SK-N-MC (cell line): ENCODE results near the gene WDR35.

Experiments used
- DNase-seq: peaks from one replicate; pipeline ENCODE4 v3.0.0-alpha.2; 2011; ENCODE audit warnings: low read depth, low spot score
- H3K27ac ChIP-seq: fragments of 200-600 bp; sonication (generic); 2 replicates; pipeline ENCODE4 v1.5.1; 2016; ENCODE audit warnings: mixed run types
- H3K36me3 ChIP-seq: fragments of 200-600 bp; sonication (generic); 2 replicates; pipeline ENCODE4 v1.6.1; 2017; ENCODE audit warnings: antibody characterized with exemption, low read length, mixed read lengths; ENCODE audit not compliant: insufficient read depth
- H3K4me3 ChIP-seq: fragments of 200-600 bp; sonication (generic); 2 replicates; pipeline ENCODE4 v1.5.1; 2016
- H3K9ac ChIP-seq: fragments of 200-600 bp; sonication (generic); 2 replicates; pipeline ENCODE4 v1.8.0; 2017; ENCODE audit warnings: mixed run types, mixed read lengths; ENCODE audit not compliant: insufficient read length
- H3K9me3 ChIP-seq: fragments of 200-600 bp; sonication (generic); 2 replicates; pipeline ENCODE4 v1.6.1; 2017; ENCODE audit warnings: low read depth, mild to moderate bottlenecking, antibody characterized with exemption, low read length, moderate library complexity, mixed read lengths
- EZH2 ChIP-seq: fragments of 200-600 bp; sonication (generic); IDR thresholded peaks from one replicate; pipeline ENCODE4 v1.6.1; 2017; ENCODE audit warnings: antibody characterized with exemption
- FOXP2 ChIP-seq: optimal IDR thresholded peaks from 2 replicates; pipeline ENCODE3; 2011; ENCODE audit warnings: mild to moderate bottlenecking, moderate library complexity; ENCODE audit not compliant: insufficient read depth; ENCODE audit errors: extremely low read length, control extremely low read depth
- POLR2AphosphoS5 ChIP-seq: IDR thresholded peaks from 2 replicates; pipeline ENCODE4 v1.6.1; 2012; ENCODE audit warnings: mild to moderate bottlenecking, low read depth, low read length, borderline replicate concordance

Gene WDR35

DNA sequence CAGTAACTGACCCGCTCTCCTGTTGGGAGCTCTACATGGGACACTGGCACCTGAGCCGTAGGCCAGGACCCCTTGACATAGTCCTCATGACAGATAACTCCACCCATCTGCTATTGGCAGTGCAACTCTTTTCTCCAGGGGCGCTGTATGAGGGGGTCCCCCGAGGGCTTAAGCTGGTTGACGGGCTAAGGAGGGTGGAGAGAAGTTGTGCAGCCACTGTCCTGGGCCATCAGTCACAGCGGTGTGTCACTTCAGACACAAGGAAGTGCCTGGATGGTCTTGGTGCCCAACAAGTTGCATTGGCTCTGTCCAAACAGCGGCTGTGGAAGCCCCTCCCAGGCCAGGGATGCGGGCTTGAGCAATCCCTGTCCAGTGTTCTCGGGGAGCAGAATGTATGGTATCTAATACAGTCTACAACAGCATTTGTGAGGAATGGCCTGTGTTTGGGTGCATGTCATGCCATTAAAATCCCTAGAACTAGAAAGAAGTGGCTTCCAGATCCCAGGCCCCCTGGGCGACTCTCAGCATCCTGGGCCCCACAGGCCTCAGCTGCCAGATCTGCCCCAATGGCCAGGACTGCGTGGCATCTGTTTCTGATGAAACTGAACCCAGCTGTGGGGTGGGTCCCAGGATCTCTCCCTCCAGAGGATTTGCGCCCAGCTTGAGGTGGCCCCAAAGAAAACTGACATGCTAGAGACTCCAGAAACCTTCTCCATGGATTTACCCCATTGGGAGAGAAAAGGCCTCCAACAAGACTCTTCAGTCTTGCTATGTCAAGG, 111.4 kb downstream of the WDR35 start:
- H3K9me3 ChIP-seq, result no peaks in the 10 kb centered on the region
- no peak overlapping the region for H3K27ac ChIP-seq
- no peak for DNase-seq
- no peak overlapping the region for H3K9ac ChIP-seq
- H3K36me3 ChIP-seq, result no peaks in the 10 kb centered on the region
- TF ChIP-seq EZH2 (no peak), FOXP2 (no peak), POLR2AphosphoS5 (no peak)
- no peak overlapping the region for H3K4me3 ChIP-seq

- Histone ChIP-seq H3K9me3 (no peaks in the 10 kb centered on the region), H3K27ac (no peak overlapping the region), H3K4me3 (no peak overlapping the region), H3K36me3 (no peaks in the 10 kb centered on the region), H3K9ac (no peak overlapping the region)
- TF ChIP-seq FOXP2 (no peak), EZH2 (no peak), POLR2AphosphoS5 (no peak)
- DNase-seq, result no peak
Observed at GRCh38 chr2:19876751-19877150, 113.2 kb downstream of the WDR35 start.

- no peak for DNase-seq
- Histone ChIP-seq H3K27ac (no peak overlapping the region), H3K9me3 (no peaks in the 10 kb centered on the region), H3K36me3 (no peaks in the 10 kb centered on the region), H3K4me3 (no peak overlapping the region), H3K9ac (no peak overlapping the region)
- no peak for TF ChIP-seq EZH2
- no peak for TF ChIP-seq POLR2AphosphoS5
- no peak for TF ChIP-seq FOXP2
Observed at GRCh38 chr2:19875280-19875679, 114.6 kb downstream of the WDR35 start.

DNA sequence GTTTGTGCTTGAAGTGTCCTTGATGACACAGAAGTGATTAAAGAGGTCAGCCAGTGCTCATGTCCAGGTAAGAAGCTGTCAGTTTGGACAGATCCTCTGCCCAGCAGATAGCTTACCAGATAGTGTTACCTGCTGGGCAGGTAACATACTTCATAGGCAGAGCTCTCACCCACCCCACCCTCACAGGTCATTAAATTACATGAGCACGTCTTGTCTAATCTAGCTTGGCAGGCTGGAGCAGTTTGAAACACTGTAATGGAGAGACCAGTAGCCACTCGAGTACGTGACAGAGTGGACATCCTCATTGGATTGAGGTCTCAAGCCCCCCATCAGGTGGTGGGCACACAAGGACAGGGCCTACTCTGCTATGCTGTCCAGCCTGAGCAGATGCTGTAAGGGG, 115.2 kb downstream of the WDR35 start:
- no peak overlapping the region for H3K27ac ChIP-seq
- no peak overlapping the region for H3K9ac ChIP-seq
- no peaks in the 10 kb centered on the region for H3K9me3 ChIP-seq
- DNase-seq, result no peak
- no peak overlapping the region for H3K4me3 ChIP-seq
- H3K36me3 ChIP-seq, result no peaks in the 10 kb centered on the region
- TF ChIP-seq EZH2 (no peak), POLR2AphosphoS5 (no peak), FOXP2 (no peak)

GRCh38 chr2:19873014-19873413, 116.9 kb downstream of the WDR35 start:
- H3K36me3 ChIP-seq, result no peaks in the 10 kb centered on the region
- TF ChIP-seq POLR2AphosphoS5 (no peak), FOXP2 (no peak), EZH2 (no peak)

DNA sequence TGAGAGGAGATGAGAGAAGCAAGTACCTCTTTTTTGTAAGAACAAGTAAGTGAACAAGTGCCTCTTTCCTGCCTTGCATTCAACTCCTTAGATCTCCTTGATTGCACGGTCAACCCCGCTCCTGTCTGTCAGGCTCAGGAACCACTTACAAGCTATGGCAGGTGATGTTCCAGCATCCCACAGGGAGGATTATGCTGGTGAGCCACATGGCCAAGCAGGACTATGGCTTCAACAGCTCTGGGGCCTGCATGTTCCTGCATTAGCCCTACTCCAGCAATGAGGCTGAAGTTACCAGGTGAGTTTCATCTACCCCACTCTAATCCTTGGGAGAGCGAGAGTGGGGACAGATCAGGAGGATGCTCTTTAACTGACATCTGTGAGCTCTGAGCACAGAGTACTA, 117.6 kb downstream of the WDR35 start:
- no peak for DNase-seq
- H3K4me3 ChIP-seq, result no peak overlapping the region
- H3K9ac ChIP-seq, result no peak overlapping the region
- no peak overlapping the region for H3K27ac ChIP-seq
- no peak for TF ChIP-seq EZH2
- TF ChIP-seq POLR2AphosphoS5, result no peak
- TF ChIP-seq FOXP2, result no peak
- H3K9me3 ChIP-seq, result no peaks in the 10 kb centered on the region
- no peaks in the 10 kb centered on the region for H3K36me3 ChIP-seq

More at GRCh38 chr2:19873014-19873413, 116.9 kb downstream of the WDR35 start:
- no peak overlapping the region for H3K27ac ChIP-seq
- no peak overlapping the region for H3K4me3 ChIP-seq
- no peaks in the 10 kb centered on the region for H3K9me3 ChIP-seq
- H3K9ac ChIP-seq, result no peak overlapping the region
- no peak for DNase-seq

DNA sequence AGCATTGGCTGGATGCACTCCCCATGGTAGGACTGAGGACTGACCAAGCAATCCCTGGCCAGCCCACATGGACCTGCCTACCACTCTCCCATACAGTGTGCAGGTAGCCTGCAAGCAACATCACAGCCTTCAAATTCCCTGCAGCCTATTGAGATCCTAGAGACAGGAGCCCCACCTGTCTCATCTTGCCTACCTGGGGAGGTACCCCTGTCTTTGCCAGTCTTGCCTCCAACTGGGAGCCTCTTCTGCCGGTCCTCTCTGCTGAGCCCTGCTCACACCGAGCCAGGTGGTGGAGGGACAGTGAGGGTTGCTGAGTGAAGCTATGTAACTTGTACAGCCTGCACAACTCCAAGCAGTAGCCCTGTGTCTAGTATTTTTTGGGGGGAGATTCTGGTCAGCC, 118.1 kb downstream of the WDR35 start:
- Histone ChIP-seq H3K9me3 (no peaks in the 10 kb centered on the region), H3K36me3 (no peaks in the 10 kb centered on the region), H3K27ac (no peak overlapping the region), H3K9ac (no peak overlapping the region), H3K4me3 (no peak overlapping the region)
- no peak for DNase-seq
- TF ChIP-seq FOXP2, result no peak

DNA sequence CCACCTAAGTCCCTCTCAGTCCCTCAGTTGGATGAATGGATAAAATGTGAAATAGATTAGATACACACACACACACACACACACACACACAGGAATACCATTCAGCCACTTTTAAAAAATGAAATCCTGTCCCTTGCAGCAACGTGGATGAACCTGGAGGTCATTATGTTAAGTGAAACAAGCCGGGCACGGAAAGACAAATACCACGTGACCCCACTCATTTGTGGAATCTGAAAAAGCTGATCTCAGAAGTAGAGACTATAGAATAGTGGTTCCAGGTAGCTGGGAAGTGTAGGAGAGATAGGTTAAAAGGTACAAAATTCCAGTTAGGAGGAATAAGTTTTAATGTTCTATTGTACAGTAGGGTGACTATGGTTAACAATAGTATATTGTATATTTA, 119.1 kb downstream of the WDR35 start:
- Histone ChIP-seq H3K4me3 (no peak overlapping the region), H3K27ac (no peak overlapping the region), H3K9me3 (no peaks in the 10 kb centered on the region), H3K36me3 (no peaks in the 10 kb centered on the region), H3K9ac (no peak overlapping the region)
- no peak for DNase-seq
- TF ChIP-seq EZH2 (no peak), POLR2AphosphoS5 (no peak), FOXP2 (no peak)

GRCh38 chr2:19868701-19869580, 121.0 kb downstream of the WDR35 start:
- Histone ChIP-seq H3K9me3 (no peaks in the 10 kb centered on the region), H3K36me3 (no peaks in the 10 kb centered on the region), H3K4me3 (no peak overlapping the region), H3K27ac (no peak overlapping the region), H3K9ac (no peak overlapping the region)
- DNase-seq, result no peak
- no peak for TF ChIP-seq FOXP2
- TF ChIP-seq EZH2, result no peak
- no peak for TF ChIP-seq POLR2AphosphoS5
